ENCODE results near the gene PCIF1.
"Not testable (repeated sequence)": the region's sequence is repeated elsewhere in the genome, so short reads cannot be mapped to it uniquely, and the experiment has no call there.

The PCIF1 gene

GRCh38 chr20:45947110-45947866 is 12.8 kb downstream of the PCIF1 start:
- DNase-seq (ENCODE audit: low spot score), result no peak

GRCh38 chr20:45948261-45948733 is 13.8 kb downstream of the PCIF1 start:
- DNase-seq (ENCODE audit: low spot score), result no peak

- DNase-seq (ENCODE audit: low spot score), result no peak
Measured at GRCh38 chr20:45948742-45949541, 14.5 kb downstream of the PCIF1 start.

GRCh38 chr20:45949542-45950329 is 15.3 kb downstream of the PCIF1 start:
- no peak for DNase-seq (ENCODE audit: low spot score)

GRCh38 chr20:45950330-45950646 is 15.8 kb downstream of the PCIF1 start:
- DNase-seq (ENCODE audit: low spot score), result no peak

- no peak for DNase-seq (ENCODE audit: low spot score)
Measured at GRCh38 chr20:45951925-45952834, 17.7 kb downstream of the PCIF1 start.

- DNase-seq (ENCODE audit: low spot score), result no peak
Measured at GRCh38 chr20:45952861-45953260, 18.4 kb downstream of the PCIF1 start.

GRCh38 chr20:45953672-45954071 is 19.2 kb downstream of the PCIF1 start:
- no peak for DNase-seq (ENCODE audit: low spot score)

- DNase-seq (ENCODE audit: low spot score), result not testable (repeated sequence)
Measured at GRCh38 chr20:45956326-45956725, 21.8 kb downstream of the PCIF1 start.

- DNase-seq (ENCODE audit: low spot score), result no peak
Measured at GRCh38 chr20:45957021-45957941, 22.8 kb downstream of the PCIF1 start.

- DNase-seq (ENCODE audit: low spot score), result no peak
Measured at GRCh38 chr20:45958593-45958992, 24.1 kb downstream of the PCIF1 start.

GRCh38 chr20:45959126-45959525 is 24.6 kb downstream of the PCIF1 start:
- no peak for DNase-seq (ENCODE audit: low spot score)

- DNase-seq (ENCODE audit: low spot score), result no peak
Measured at GRCh38 chr20:45959956-45960630, 25.6 kb downstream of the PCIF1 start.

- DNase-seq (ENCODE audit: low spot score), result no peak
Measured at GRCh38 chr20:45962031-45962755, 27.7 kb downstream of the PCIF1 start.

GRCh38 chr20:45963059-45964005 is 28.8 kb downstream of the PCIF1 start:
- DNase-seq (ENCODE audit: low spot score), result peak; percentile 68

GRCh38 chr20:45964006-45964400 is 29.5 kb downstream of the PCIF1 start:
- DNase-seq (ENCODE audit: low spot score), result no peak

GRCh38 chr20:45965169-45966002 is 30.9 kb downstream of the PCIF1 start:
- no peak for DNase-seq (ENCODE audit: low spot score)

Data from HuH-7 (cell line).